ENCODE data around the gene MYADM.
"Not testable (repeated sequence)": the region's sequence is repeated elsewhere in the genome, so short reads cannot be mapped to it uniquely, and the experiment has no call there.

DNA sequence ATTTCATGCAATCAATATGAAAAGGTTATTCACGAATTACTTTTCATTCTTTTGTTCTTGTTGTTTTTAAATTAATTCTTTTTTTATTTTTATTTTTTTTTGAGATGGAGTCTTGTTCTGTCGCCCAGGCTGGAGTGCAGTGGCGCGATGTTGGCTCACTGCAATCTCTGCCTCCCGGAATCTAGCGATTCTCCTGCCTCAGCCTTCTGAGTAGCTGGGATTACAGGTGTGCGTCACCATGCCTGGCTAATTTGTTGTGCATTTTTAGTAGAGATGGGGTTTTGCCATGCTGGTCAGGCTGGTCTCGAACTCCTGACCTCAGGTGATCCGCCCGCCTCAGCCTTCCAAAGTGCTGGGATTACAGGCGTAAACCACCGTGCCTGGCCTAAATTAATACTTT is 27.4 kb upstream of the MYADM start:
- TF ChIP-seq EZH2 (IDR thresholded peaks at IDR 0.05; ENCODE audit: borderline replicate concordance, low read length) = not testable (repeated sequence)
- TF ChIP-seq, protein P1, sequence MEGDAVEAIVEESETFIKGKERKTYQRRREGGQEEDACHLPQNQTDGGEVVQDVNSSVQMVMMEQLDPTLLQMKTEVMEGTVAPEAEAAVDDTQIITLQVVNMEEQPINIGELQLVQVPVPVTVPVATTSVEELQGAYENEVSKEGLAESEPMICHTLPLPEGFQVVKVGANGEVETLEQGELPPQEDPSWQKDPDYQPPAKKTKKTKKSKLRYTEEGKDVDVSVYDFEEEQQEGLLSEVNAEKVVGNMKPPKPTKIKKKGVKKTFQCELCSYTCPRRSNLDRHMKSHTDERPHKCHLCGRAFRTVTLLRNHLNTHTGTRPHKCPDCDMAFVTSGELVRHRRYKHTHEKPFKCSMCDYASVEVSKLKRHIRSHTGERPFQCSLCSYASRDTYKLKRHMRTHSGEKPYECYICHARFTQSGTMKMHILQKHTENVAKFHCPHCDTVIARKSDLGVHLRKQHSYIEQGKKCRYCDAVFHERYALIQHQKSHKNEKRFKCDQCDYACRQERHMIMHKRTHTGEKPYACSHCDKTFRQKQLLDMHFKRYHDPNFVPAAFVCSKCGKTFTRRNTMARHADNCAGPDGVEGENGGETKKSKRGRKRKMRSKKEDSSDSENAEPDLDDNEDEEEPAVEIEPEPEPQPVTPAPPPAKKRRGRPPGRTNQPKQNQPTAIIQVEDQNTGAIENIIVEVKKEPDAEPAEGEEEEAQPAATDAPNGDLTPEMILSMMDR (conservative IDR thresholded peaks at IDR 0.05 in 1 of 2, IDR thresholded peaks at IDR 0.05 in 1 of 2; ENCODE audit: extremely low read depth in 1 of 2, insufficient read depth in 1 of 2, low read depth in 1 of 2, low read length in 2 of 2) = not testable (repeated sequence)

All from mammary epithelial cell (primary cell).